Stomach (tissue), 9 donors: Measurements from ENCODE around the gene NUMB. TPM values are rescaled to one million over a fixed set of nuclear protein-coding genes. Genes with fewer than 3 reads are reported as not detected.
"Not testable (repeated sequence)": the region's sequence is repeated elsewhere in the genome, so short reads cannot be mapped to it uniquely, and the experiment has no call there.

Experiments
- DNase-seq, 2 donors: peaks; one replicate each; pipeline versions ENCODE4 v3.0.0 to v3.0.0-alpha.2; 2013 to 2019
- H3K27ac ChIP-seq, 5 donors: fragments of 200-600 bp in 4 of 5; sonication (generic) in 4 of 5; one replicate each; pipeline ENCODE4 v1.5.1; 2013 to 2019; ENCODE audit warnings: mild to moderate bottlenecking in 1 of 5, moderate library complexity in 1 of 5
- H3K27me3 ChIP-seq, 3 donors: fragments of 200-600 bp; sonication (generic); one replicate each; pipeline ENCODE4 v1.5.1; 2017 to 2019; ENCODE audit warnings: mixed run types in 1 of 3
- H3K36me3 ChIP-seq, 4 donors: fragments of 200-600 bp; sonication (generic); 1 replicate in 3 of 4; 2 replicates in 1 of 4; pipeline ENCODE4 v1.5.1; 2016 to 2019
- H3K4me1 ChIP-seq, 4 donors: fragments of 200-600 bp; sonication (generic); one replicate each; pipeline ENCODE4 v1.5.1; 2016 to 2019
- H3K4me3 ChIP-seq, 4 donors: fragments of 200-600 bp; sonication (generic) in 3 of 4; one replicate each; pipeline ENCODE4 v1.5.1; 2016 to 2019; ENCODE audit warnings: mild to moderate bottlenecking in 1 of 4
- H3K9me3 ChIP-seq, 4 donors: fragments of 200-600 bp; sonication (generic); one replicate each; pipeline ENCODE4 v1.5.1; 2016 to 2019
- CTCF ChIP-seq, 7 experiments: fragments of 450-650 bp in 4 of 7; fragments of 200-600 bp in 3 of 7; sonication (generic) in 3 of 7; IDR thresholded peaks; one replicate each; pipeline ENCODE4 v1.5.1; 2016 to 2019; ENCODE audit warnings: antibody characterized with exemption in 7 of 7, control low read depth in 2 of 7, mild to moderate bottlenecking in 1 of 7
- EP300 ChIP-seq: sonication (generic); formaldehyde crosslinking; IDR thresholded peaks from one replicate; pipeline ENCODE4 v1.6.1; 2017; ENCODE audit warnings: antibody characterized with exemption
- POLR2A ChIP-seq, 4 donors: fragments of 450-650 bp; IDR thresholded peaks; one replicate each; pipeline ENCODE4 v1.6.1; 2016; ENCODE audit warnings: antibody characterized with exemption in 4 of 4, control low read depth in 2 of 4, mild to moderate bottlenecking in 1 of 4, moderate library complexity in 1 of 4
- POLR2AphosphoS5 ChIP-seq, 3 donors: sonication (generic); formaldehyde crosslinking; IDR thresholded peaks; one replicate each; pipeline ENCODE4 v1.6.1; 2016; ENCODE audit warnings: antibody characterized with exemption in 3 of 3
- WGBS, 5 donors: extraction: QIAGEN DNeasy Blood & Tissue Kit in 3 of 5; methylation state at CpG; one replicate each; pipeline versions ENCODE4 v1.1.5 to v1.1.7; 2013 to 2018; 5-methylcytosine and 5-hydroxymethylcytosine counted together
- intact Hi-C: fragments of 100-400 bp; cut with DNase I; formaldehyde crosslinking; loops from one replicate; pipeline ENCODE4 v1.15.1; 2023; ENCODE audit warnings: low total_unique reads
- polyA plus RNA-seq, 3 donors: library from polyadenylated mRNA; stranded (reverse); fragments of 200-250 nt; gene quantifications; one replicate each; pipeline ENCODE4 v1.2.3, GENCODE V29; 2013
- total RNA-seq, 5 donors: library from RNA; depleted of rRNA; stranded (reverse); fragments of >200 nt; gene quantifications; one replicate each; pipeline versions ENCODE4 v1.1.0 to v1.2.3, GENCODE V29; 2014 to 2016
- donor health status: healthy with polysubstance abuse.
- donor health status: Bipolar disorder and iron deficiency.
- donor health status: healthy.

NUMB gene
- total and polyA plus RNA-seq, 8 donors = 26.4 to 135 (median 50.0) TPM

DNA sequence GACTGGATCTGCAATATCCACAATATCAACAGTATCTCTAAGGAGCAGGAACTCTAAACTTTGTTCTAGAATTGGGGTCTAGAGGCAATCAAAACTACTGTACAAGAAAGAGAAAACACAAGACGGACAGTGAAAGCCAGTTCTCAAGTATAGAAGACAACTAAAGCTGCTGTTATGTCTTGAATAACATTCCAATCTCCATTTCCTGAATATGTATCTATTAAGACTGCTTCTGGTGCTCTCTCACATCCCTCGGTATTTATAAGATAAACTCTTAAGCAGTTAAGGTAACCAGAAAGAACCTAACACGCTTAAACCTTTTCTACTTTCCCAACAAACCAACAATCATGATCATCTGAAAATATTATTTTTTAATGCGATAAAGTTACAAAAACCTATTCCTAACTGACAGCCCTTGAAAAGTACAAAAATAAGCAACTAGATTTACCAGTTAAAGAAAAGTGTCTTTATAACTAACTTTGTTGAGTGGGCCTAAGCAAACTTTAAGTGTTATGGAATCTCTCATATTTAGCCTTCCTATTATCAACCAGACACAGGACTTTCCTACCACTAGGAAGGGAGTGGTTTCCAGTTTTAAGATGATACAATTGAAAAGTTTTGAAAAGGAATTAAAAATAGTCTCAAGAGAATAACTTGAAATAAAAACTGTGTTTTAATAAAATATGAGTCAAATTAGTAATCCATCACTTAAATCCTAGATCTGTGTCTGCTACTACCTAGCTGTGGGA lies 30.7 kb downstream of the NUMB start:
- DNase-seq = no peak
- 60 to 81% (median 65%) methylated on average over 4 of the region's 4 CpGs for WGBS, 5 donors
- H3K27me3 ChIP-seq = no peaks in the 10 kb centered on the region
- intact Hi-C loops = no loop called here
- TF ChIP-seq POLR2A (IDR thresholded peaks at IDR 0.05) (no peak), POLR2AphosphoS5 (IDR thresholded peaks at IDR 0.05) (no peak), EP300 (no peak), CTCF (IDR thresholded peaks at IDR 0.05) (no peak)
- peaks cover 29 to 83% (median 51%) of the 10 kb centered on the region in 4 donors for H3K4me1 ChIP-seq
- no peaks in the 10 kb centered on the region for H3K9me3 ChIP-seq
- peaks cover 0 to 2% (median 0%) of the 10 kb centered on the region in 4 donors for H3K36me3 ChIP-seq
- H3K4me3 ChIP-seq = no peak overlapping the region
- H3K27ac ChIP-seq = peak overlapping the region in 4 of 5 donors; percentile 29 to 54 (median 38)

DNA sequence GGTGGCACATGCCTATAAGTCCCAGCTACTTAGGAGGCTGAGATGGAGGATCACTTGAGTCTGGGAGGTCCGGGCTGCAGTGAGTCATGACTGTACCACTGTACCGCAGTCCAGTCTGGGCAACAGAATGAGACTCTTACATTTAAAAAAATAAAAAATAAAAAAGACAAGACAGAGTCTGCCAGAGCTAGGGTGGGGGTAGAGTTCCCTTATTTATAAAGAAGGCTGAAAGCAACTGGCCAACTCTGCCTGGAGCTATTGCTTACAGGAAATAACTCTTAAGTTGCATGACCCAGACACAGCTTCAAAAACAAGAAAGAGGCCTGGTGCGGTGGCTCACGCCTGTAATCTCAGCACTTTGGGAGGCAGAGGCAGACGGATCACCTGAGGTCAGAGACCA lies 31.5 kb downstream of the NUMB start:
- Histone ChIP-seq H3K27me3 (no peaks in the 10 kb centered on the region), H3K36me3 (peaks cover 0 to 2% (median 0%) of the 10 kb centered on the region in 4 donors), H3K4me3 (no peak overlapping the region), H3K9me3 (no peaks in the 10 kb centered on the region), H3K27ac (peak overlapping the region in 4 of 5 donors; percentile 22 to 54 (median 38)), H3K4me1 (peaks cover 29 to 83% (median 49%) of the 10 kb centered on the region in 4 donors)
- 69 to 84% (median 82%) methylated on average over 5 of the region's 5 CpGs for WGBS, 5 donors
- no peak for DNase-seq
- intact Hi-C loops = no loop called here
- TF ChIP-seq CTCF (IDR thresholded peaks at IDR 0.05) = no peak
- TF ChIP-seq POLR2AphosphoS5 (IDR thresholded peaks at IDR 0.05) = no peak
- TF ChIP-seq EP300 = no peak
- TF ChIP-seq POLR2A (IDR thresholded peaks at IDR 0.05) = no peak

DNA sequence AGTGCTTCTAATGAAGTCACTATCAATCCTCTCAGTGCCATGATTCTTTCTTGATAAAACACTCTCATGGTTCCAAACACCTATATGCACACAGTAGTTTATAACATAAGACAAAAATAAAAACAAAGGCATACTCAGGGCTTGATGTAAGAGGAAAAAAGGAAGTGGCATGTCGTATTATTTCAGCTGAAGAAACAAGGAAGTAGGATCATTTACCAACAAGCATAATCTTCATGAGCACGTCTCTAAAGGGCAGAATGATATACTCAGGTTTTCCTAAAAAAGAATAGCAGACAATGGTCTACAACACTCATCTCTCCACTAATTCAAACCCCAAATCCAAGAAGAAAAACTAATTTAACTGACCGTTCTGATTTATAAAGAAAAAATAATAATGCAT lies 33.9 kb downstream of the NUMB start:
- H3K27me3 ChIP-seq = no peaks in the 10 kb centered on the region
- H3K4me3 ChIP-seq = no peak overlapping the region
- H3K36me3 ChIP-seq = peaks cover 4 to 18% (median 10%) of the 10 kb centered on the region in 4 donors
- 19 to 27% (median 23%) methylated on average over 3 of the region's 3 CpGs for WGBS, 5 donors
- intact Hi-C loops = no loop called here
- H3K27ac ChIP-seq = peak overlapping the region in 3 of 5 donors; percentile 29 to 78 (median 46)
- DNase-seq = peak in 1 of 2 donors; percentile 32
- peaks cover 29 to 77% (median 46%) of the 10 kb centered on the region in 4 donors for H3K4me1 ChIP-seq
- H3K9me3 ChIP-seq = no peaks in the 10 kb centered on the region
- TF ChIP-seq POLR2A (IDR thresholded peaks at IDR 0.05) = no peak
- TF ChIP-seq EP300 = no peak
- TF ChIP-seq CTCF (IDR thresholded peaks at IDR 0.05) = no peak
- TF ChIP-seq POLR2AphosphoS5 (IDR thresholded peaks at IDR 0.05) = no peak

GRCh38 chr14:73423092-73423491 lies 35.3 kb downstream of the NUMB start:
- 89 to 94% (median 92%) methylated on average over 6 of the region's 6 CpGs for WGBS, 5 donors
- intact Hi-C loops, H3K4me3 ChIP-seq, DNase-seq, H3K9me3 ChIP-seq, H3K27ac ChIP-seq, H3K27me3 ChIP-seq: not testable (repeated sequence)
- Histone ChIP-seq H3K4me1 (peaks cover 22 to 64% (median 36%) of the 10 kb centered on the region in 4 donors), H3K36me3 (peaks cover 4 to 18% (median 10%) of the 10 kb centered on the region in 4 donors)

GRCh38 chr14:73422515-73422914 lies 35.8 kb downstream of the NUMB start:
- peak in 1 of 2 donors; percentile 27 for DNase-seq
- H3K27ac ChIP-seq = no peak overlapping the region
- H3K4me1 ChIP-seq = peaks cover 19 to 58% (median 32%) of the 10 kb centered on the region in 4 donors
- TF ChIP-seq POLR2A (IDR thresholded peaks at IDR 0.05) (no peak), POLR2AphosphoS5 (IDR thresholded peaks at IDR 0.05) (no peak), EP300 (no peak), CTCF (IDR thresholded peaks at IDR 0.05) (no peak)
- intact Hi-C loops = no loop called here
- peaks cover 4 to 18% (median 10%) of the 10 kb centered on the region in 4 donors for H3K36me3 ChIP-seq
- H3K9me3 ChIP-seq = no peaks in the 10 kb centered on the region
- no peaks in the 10 kb centered on the region for H3K27me3 ChIP-seq
- WGBS, 5 donors = 41 to 48% (median 45%) methylated on average over 4 of the region's 4 CpGs
- H3K4me3 ChIP-seq = no peak overlapping the region
